WTC11 (cell line): Measurements from ENCODE around the gene NUMA1. TPM values are rescaled to one million over a fixed set of nuclear protein-coding genes. Genes with fewer than 3 reads are reported as not detected.
A peak's percentile ranks its signal among the peaks of the same experiment; 100 is the strongest.

Experiments
- ATAC-seq: fragments of 200-7000 bp; cut with Tn5 transposase; 2 replicates; pipeline ENCODE4 v1.10.0; 2021; ENCODE audit warnings: mild to moderate bottlenecking, moderate library complexity
- CTCF ChIA-PET: fragments of 300-600 bp; sonication (Branson Sonifier 250); formaldehyde crosslinking; loops from one replicate; lab custom pipeline; 2021; ENCODE audit warnings: antibody characterized with exemption; lab: Charles Lee
- POLR2A ChIA-PET: fragments of 350-600 bp; sonication (Branson Sonifier 250); formaldehyde crosslinking; loops from one replicate; lab custom pipeline; 2021; ENCODE audit warnings: antibody characterized with exemption; lab: Charles Lee
- DNase-seq: peaks from one replicate; pipeline ENCODE4 v3.0.0; 2021; ENCODE audit warnings: low spot score
- H3K27ac Mint-ChIP-seq: 2 replicates; pipeline ENCODE4 v1.8.0; 2021; ENCODE audit warnings: mixed read lengths
- H3K27me3 Mint-ChIP-seq: 2 replicates; pipeline ENCODE4 v1.8.0; 2021; ENCODE audit warnings: low read depth, mild to moderate bottlenecking, moderate library complexity, mixed read lengths
- H3K36me3 Mint-ChIP-seq: 2 replicates; pipeline ENCODE4 v1.8.0; 2021; ENCODE audit warnings: mixed read lengths
- H3K4me1 Mint-ChIP-seq: 2 replicates; pipeline ENCODE4 v1.8.0; 2022; ENCODE audit warnings: mixed read lengths
- H3K4me3 Mint-ChIP-seq: 2 replicates; pipeline ENCODE4 v1.8.0; 2021; ENCODE audit warnings: mild to moderate bottlenecking, moderate library complexity, mixed read lengths
- H3K9me3 Mint-ChIP-seq: 2 replicates; pipeline ENCODE4 v1.8.0; 2021; ENCODE audit warnings: mixed read lengths
- ETV6 ChIP-seq: sonication (generic); formaldehyde crosslinking; IDR thresholded peaks from 2 replicates; pipeline ENCODE4 v1.8.1; 2022; ENCODE audit warnings: mild to moderate bottlenecking, missing genetic modification reagents
- FOXJ3 ChIP-seq: sonication (generic); formaldehyde crosslinking; IDR thresholded peaks from 2 replicates; pipeline ENCODE4 v1.9.0; 2021; ENCODE audit warnings: missing genetic modification reagents, mild to moderate bottlenecking, borderline replicate concordance
- FOXP1 ChIP-seq: sonication (generic); formaldehyde crosslinking; IDR thresholded peaks from 2 replicates; pipeline ENCODE4 v1.8.0; 2022; ENCODE audit warnings: missing genetic modification reagents, mild to moderate bottlenecking, moderate library complexity, borderline replicate concordance
- GABPB1 ChIP-seq: sonication (generic); formaldehyde crosslinking; IDR thresholded peaks from 2 replicates; pipeline ENCODE4 v1.8.1; 2023; ENCODE audit warnings: mild to moderate bottlenecking, missing genetic modification reagents
- KAT7 ChIP-seq: sonication (generic); formaldehyde crosslinking; IDR thresholded peaks from 2 replicates; pipeline ENCODE4 v1.8.1; 2023; ENCODE audit warnings: missing genetic modification reagents, mild to moderate bottlenecking, borderline replicate concordance
- NFE2L1 ChIP-seq: sonication (generic); formaldehyde crosslinking; IDR thresholded peaks from 2 replicates; pipeline ENCODE4 v1.8.1; 2023; ENCODE audit warnings: missing genetic modification reagents
- STAT6 ChIP-seq: sonication (generic); formaldehyde crosslinking; conservative IDR thresholded peaks from 2 replicates; pipeline ENCODE4 v1.8.1; 2023; ENCODE audit warnings: mild to moderate bottlenecking, low read depth, missing genetic modification reagents, moderate library complexity
- ZNF423 ChIP-seq: fragments of 250-450 bp; sonication (Bioruptor Pico); IDR thresholded peaks from 2 replicates; pipeline ENCODE4 v2.1.2; 2022; ENCODE audit warnings: mild to moderate bottlenecking, moderate library complexity
- total RNA-seq: library from RNA; stranded (reverse); gene quantifications from 3 replicates; pipeline ENCODE4 v1.2.3, GENCODE V29; 2021
- TF ChIP-seq, protein P1 (sequence below): sonication (generic); formaldehyde crosslinking; IDR thresholded peaks from 2 replicates; pipeline ENCODE4 v1.8.1; 2023; ENCODE audit warnings: mild to moderate bottlenecking, missing genetic modification reagents, borderline replicate concordance
- TF ChIP-seq, protein P2 (sequence below): fragments of 250-450 bp; sonication (Bioruptor Pico); IDR thresholded peaks from 2 replicates; pipeline ENCODE4 v1.9.0; 2021; ENCODE audit warnings: mild to moderate bottlenecking
- TF ChIP-seq, protein P3 (sequence below): sonication (generic); formaldehyde crosslinking; IDR thresholded peaks from 2 replicates; pipeline ENCODE4 v1.8.0; 2022; ENCODE audit warnings: mild to moderate bottlenecking, missing genetic modification reagents
- TF ChIP-seq, protein P4 (sequence below): fragments of 250-450 bp; sonication (Bioruptor Pico); IDR thresholded peaks from 2 replicates; pipeline ENCODE4 v1.8.0; 2021; ENCODE audit warnings: mild to moderate bottlenecking
- TF ChIP-seq, protein P5 (sequence below): sonication (generic); formaldehyde crosslinking; IDR thresholded peaks from 2 replicates; pipeline ENCODE4 v1.8.1; 2022; ENCODE audit warnings: low read depth, mild to moderate bottlenecking, moderate library complexity, missing genetic modification reagents, borderline replicate concordance
- TF ChIP-seq, protein P6 (sequence below): fragments of 250-450 bp; sonication (Bioruptor Pico); conservative IDR thresholded peaks from 2 replicates; pipeline ENCODE4 v1.9.0; 2021; ENCODE audit warnings: mild to moderate bottlenecking

Gene NUMA1
- total RNA-seq, 1 experiment from 2014 or later, result 147 TPM

DNA sequence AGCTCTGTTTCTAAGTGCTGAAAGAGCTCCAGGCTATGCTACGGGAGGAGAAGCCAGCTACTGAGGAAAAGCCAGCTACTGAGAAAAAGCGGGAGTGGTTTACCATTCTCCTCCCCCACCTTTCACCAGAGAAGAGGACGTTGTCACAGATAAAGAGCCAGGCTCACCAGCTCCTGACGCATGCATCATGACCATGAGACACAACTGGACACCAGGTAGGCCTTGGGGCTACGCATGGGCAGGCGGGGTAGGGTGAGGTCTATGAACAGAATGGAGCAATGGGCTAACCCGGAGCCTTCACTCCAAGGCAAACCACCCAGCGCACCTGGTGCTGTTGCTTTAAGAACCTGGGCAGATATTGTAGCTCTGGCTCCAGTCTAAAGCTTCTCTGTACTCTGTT, 80.5 kb downstream of the NUMA1 start (continued):
- TF ChIP-seq, protein P1, sequence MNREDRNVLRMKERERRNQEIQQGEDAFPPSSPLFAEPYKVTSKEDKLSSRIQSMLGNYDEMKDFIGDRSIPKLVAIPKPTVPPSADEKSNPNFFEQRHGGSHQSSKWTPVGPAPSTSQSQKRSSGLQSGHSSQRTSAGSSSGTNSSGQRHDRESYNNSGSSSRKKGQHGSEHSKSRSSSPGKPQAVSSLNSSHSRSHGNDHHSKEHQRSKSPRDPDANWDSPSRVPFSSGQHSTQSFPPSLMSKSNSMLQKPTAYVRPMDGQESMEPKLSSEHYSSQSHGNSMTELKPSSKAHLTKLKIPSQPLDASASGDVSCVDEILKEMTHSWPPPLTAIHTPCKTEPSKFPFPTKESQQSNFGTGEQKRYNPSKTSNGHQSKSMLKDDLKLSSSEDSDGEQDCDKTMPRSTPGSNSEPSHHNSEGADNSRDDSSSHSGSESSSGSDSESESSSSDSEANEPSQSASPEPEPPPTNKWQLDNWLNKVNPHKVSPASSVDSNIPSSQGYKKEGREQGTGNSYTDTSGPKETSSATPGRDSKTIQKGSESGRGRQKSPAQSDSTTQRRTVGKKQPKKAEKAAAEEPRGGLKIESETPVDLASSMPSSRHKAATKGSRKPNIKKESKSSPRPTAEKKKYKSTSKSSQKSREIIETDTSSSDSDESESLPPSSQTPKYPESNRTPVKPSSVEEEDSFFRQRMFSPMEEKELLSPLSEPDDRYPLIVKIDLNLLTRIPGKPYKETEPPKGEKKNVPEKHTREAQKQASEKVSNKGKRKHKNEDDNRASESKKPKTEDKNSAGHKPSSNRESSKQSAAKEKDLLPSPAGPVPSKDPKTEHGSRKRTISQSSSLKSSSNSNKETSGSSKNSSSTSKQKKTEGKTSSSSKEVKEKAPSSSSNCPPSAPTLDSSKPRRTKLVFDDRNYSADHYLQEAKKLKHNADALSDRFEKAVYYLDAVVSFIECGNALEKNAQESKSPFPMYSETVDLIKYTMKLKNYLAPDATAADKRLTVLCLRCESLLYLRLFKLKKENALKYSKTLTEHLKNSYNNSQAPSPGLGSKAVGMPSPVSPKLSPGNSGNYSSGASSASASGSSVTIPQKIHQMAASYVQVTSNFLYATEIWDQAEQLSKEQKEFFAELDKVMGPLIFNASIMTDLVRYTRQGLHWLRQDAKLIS (CRISPR knock-in tag), result no peak
- TF ChIP-seq KAT7 (CRISPR knock-in tag), result no peak

DNA sequence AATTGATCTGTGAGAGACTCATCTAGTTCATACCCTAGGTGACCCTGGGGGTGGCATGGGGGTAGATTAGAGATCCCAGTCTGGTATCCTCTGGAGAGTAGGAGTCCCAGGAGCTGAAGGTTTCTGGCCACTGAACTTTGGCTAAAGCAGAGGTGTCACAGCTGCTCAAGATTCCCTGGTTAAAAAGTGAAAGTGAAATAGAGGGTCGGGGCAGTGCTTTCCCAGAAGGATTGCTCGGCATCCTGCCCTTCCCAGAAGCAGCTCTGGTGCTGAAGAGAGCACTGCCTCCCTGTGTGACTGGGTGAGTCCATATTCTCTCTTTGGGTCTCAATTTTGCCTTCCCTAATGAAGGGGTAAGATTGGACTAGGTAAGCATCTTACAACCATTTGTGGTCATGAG, 81.0 kb downstream of the NUMA1 start:
- no peak for TF ChIP-seq ETV6 (CRISPR knock-in tag)
- peaks cover 34% of the 10 kb centered on the region for H3K36me3 Mint-ChIP-seq
- CTCF ChIA-PET, result interaction anchor here (2.4 to 3.2 kb wide), 2 partner anchors 22 to 26 kb away, joined by 7 to 13 read pairs; no protein-coding TSS in a partner anchor
- no peak overlapping the region for H3K4me3 Mint-ChIP-seq
- no peak overlapping the region for H3K27ac Mint-ChIP-seq
- DNase-seq, result no peak
- no peak for ATAC-seq
- POLR2A ChIA-PET, result interaction anchor here (1.0 kb wide), 1 partner anchor 16 kb away, joined by 3 read pairs; no protein-coding TSS in a partner anchor
- H3K4me1 Mint-ChIP-seq, result no peaks in the 10 kb centered on the region
- no peaks in the 10 kb centered on the region for H3K9me3 Mint-ChIP-seq
- no peaks in the 10 kb centered on the region for H3K27me3 Mint-ChIP-seq

- 0 out of 2 replicates have a peak within 1 kb of the TSS, but pooled peaks have one; percentile 4 for H3K27ac Mint-ChIP-seq
- ATAC-seq (no peak), DNase-seq (no peak)
- H3K9me3 Mint-ChIP-seq, result no peaks in the 10 kb centered on the region
- no peaks in the 10 kb centered on the region for H3K27me3 Mint-ChIP-seq
- ChIA-PET CTCF (interaction anchor here (2.4 to 3.2 kb wide), 2 partner anchors 21 to 26 kb away, joined by 7 to 13 read pairs; no protein-coding TSS in a partner anchor), POLR2A (interaction anchor here (1.0 kb wide), 1 partner anchor 16 kb away, joined by 3 read pairs; no protein-coding TSS in a partner anchor)
- H3K4me1 Mint-ChIP-seq, result no peaks in the 10 kb centered on the region
- no peak within 1 kb of the TSS for H3K4me3 Mint-ChIP-seq
- H3K36me3 Mint-ChIP-seq, result peaks cover 29% of the 10 kb centered on the region
- TF ChIP-seq FOXJ3 (CRISPR knock-in tag), result no peak
- TF ChIP-seq, protein P2, sequence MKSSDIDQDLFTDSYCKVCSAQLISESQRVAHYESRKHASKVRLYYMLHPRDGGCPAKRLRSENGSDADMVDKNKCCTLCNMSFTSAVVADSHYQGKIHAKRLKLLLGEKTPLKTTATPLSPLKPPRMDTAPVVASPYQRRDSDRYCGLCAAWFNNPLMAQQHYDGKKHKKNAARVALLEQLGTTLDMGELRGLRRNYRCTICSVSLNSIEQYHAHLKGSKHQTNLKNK (CRISPR knock-in tag), result no peak
Measured at GRCh38 chr11:71998649-71999310, 81.6 kb downstream of the NUMA1 start, which contains the start of gene IL18BP. TSS of gene IL18BP (plus strand) at chr11:71998909. CDS start at chr11:71999985, 1,076 bp downstream.

- Mint-ChIP-seq H3K9me3 (no peaks in the 10 kb centered on the region), H3K27ac (no peak overlapping the region), H3K4me1 (no peaks in the 10 kb centered on the region), H3K36me3 (peaks cover 23% of the 10 kb centered on the region), H3K27me3 (no peaks in the 10 kb centered on the region), H3K4me3 (no peak overlapping the region)
- DNase-seq (no peak), ATAC-seq (no peak)
- CTCF ChIA-PET, result interaction anchor here (1.5 to 3.2 kb wide), 2 partner anchors 20 to 27 kb away, joined by 4 to 13 read pairs; no protein-coding TSS in a partner anchor
- POLR2A ChIA-PET, result no interaction called here
- no peak for TF ChIP-seq NFE2L1 (CRISPR knock-in tag)
- TF ChIP-seq, protein P3, sequence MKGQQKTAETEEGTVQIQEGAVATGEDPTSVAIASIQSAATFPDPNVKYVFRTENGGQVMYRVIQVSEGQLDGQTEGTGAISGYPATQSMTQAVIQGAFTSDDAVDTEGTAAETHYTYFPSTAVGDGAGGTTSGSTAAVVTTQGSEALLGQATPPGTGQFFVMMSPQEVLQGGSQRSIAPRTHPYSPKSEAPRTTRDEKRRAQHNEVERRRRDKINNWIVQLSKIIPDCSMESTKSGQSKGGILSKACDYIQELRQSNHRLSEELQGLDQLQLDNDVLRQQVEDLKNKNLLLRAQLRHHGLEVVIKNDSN (CRISPR knock-in tag), result no peak
- TF ChIP-seq, protein P4, sequence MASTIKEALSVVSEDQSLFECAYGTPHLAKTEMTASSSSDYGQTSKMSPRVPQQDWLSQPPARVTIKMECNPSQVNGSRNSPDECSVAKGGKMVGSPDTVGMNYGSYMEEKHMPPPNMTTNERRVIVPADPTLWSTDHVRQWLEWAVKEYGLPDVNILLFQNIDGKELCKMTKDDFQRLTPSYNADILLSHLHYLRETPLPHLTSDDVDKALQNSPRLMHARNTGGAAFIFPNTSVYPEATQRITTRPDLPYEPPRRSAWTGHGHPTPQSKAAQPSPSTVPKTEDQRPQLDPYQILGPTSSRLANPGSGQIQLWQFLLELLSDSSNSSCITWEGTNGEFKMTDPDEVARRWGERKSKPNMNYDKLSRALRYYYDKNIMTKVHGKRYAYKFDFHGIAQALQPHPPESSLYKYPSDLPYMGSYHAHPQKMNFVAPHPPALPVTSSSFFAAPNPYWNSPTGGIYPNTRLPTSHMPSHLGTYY (CRISPR knock-in tag), result no peak
- no peak for TF ChIP-seq STAT6 (CRISPR knock-in tag)
- no peak for TF ChIP-seq FOXP1
- TF ChIP-seq, protein P5, sequence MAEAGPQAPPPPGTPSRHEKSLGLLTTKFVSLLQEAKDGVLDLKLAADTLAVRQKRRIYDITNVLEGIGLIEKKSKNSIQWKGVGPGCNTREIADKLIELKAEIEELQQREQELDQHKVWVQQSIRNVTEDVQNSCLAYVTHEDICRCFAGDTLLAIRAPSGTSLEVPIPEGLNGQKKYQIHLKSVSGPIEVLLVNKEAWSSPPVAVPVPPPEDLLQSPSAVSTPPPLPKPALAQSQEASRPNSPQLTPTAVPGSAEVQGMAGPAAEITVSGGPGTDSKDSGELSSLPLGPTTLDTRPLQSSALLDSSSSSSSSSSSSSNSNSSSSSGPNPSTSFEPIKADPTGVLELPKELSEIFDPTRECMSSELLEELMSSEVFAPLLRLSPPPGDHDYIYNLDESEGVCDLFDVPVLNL (CRISPR knock-in tag), result no peak
- TF ChIP-seq, protein P6, sequence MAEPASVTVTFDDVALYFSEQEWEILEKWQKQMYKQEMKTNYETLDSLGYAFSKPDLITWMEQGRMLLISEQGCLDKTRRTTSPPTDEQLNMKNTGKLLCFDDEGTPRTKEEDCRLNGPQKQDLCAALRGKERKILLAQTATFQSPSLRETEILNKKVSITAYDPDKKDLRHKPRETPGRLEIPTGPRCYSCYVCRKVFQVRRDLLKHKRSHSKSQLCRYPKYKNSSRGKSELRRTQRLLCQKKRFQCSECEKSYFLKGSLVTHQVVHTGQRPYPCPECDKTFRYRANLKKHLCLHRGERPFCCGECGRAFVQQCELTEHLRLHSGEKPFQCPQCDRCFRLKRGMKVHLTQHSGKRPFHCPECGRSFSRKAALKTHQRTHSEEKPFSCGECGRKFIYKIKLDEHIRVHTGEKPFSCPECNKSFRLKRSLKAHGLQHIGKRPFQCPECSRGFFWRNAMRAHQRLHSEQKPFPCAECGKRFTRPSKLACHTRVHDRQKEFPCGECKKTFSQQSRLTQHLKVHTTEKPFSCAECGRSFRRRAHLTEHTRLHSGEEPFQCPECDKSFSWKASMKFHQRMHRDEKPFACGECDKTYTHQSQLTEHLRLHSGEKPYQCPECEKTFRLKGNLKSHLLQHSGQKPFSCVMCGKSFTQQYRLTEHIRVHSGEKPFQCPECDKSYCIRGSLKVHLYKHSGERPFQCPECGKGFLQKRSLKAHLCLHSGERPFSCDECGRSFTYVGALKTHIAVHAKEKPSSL (CRISPR knock-in tag), result no peak
- no peak for TF ChIP-seq GABPB1
- no peak for TF ChIP-seq ZNF423 (CRISPR knock-in tag)
Measured at GRCh38 chr11:71998061-71998460, 82.3 kb downstream of the NUMA1 start.
